GM12873 (cell line): ENCODE measurements around the gene PPFIA2.

Experiments
- CTCF ChIP-seq: IDR thresholded peaks from 2 replicates; pipeline ENCODE4 v1.5.1; 2012; ENCODE audit warnings: low read depth, mild to moderate bottlenecking, moderate library complexity, low read length, control low read depth; ENCODE audit not compliant: insufficient read depth; ENCODE audit errors: missing control alignments

Gene PPFIA2

GRCh38 chr12:81759190-81760051 lies at the start of gene PPFIA2:
PPFIA2 (minus strand) TSS chr12:81759350.
- TF ChIP-seq CTCF = no peak

- no peak for TF ChIP-seq CTCF
These were observed 41.4 kb upstream of the PPFIA2 start for GRCh38 chr12:81800298-81801148.

GRCh38 chr12:81798294-81798693 lies 39.1 kb upstream of the PPFIA2 start:
- TF ChIP-seq CTCF = no peak

GRCh38 chr12:81797100-81797499 lies 38.0 kb upstream of the PPFIA2 start:
- TF ChIP-seq CTCF = peak; percentile 47

GRCh38 chr12:81792666-81793065 lies 33.5 kb upstream of the PPFIA2 start:
- no peak for TF ChIP-seq CTCF

- no peak for TF ChIP-seq CTCF
These were observed 20.1 kb upstream of the PPFIA2 start for GRCh38 chr12:81779216-81779615.

GRCh38 chr12:81778719-81779118 lies 19.6 kb upstream of the PPFIA2 start:
- TF ChIP-seq CTCF = no peak
